GM19035 (cell line): ENCODE results near the gene KRT39.
"Not testable (repeated sequence)": the region's sequence is repeated elsewhere in the genome, so short reads cannot be mapped to it uniquely, and the experiment has no call there.

Experiments
- ATAC-seq: cut with Tn5 transposase; IDR thresholded peaks from one replicate; pipeline ENCODE4 v1.9.1; 2021; ENCODE audit not compliant: unreplicated experiment

KRT39 gene

DNA sequence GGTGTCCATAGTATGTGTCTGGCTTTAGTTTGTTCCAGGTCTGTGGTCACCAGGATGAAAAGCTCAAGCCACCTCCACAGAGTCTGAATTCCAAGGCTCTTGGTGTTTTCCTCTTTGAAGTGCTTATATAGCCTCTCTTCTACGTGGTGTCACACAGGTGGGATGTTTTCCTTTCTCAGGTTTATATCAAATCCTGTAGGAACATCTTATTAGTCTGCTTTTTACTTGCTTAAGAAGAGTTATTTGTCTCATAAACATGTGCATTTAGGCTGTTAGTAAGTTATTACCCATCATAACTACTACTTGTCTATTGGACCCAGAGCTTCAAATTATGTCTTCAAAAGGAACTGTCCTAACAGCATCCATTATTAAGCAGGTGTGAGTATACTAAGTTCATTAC lies at the start of gene KRT39:
KRT39 (minus strand) TSS at position 101 of the 400 bp plus-strand sequence; CDS start at position 9, 92 bp downstream.
- no peak for ATAC-seq

DNA sequence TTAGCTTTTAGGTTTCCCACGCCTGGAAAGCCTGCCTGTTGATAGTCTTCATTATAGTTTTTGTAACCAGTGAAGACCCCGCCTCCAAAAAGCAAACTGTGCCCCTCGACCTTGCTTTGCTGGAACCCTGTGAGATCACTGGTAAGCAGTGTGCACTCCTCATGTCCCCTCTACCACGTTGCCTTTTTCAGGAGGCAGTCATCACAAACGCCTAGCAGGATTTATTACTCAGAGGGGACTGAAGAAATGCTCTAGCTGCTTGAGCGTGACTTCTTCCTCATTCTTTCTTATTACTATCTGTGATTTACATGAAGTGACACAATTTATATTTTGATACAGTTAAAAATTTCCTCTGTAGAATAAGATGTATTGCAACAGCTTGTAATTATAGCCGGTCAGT lies 48.7 kb upstream of the KRT39 start:
- no peak for ATAC-seq

DNA sequence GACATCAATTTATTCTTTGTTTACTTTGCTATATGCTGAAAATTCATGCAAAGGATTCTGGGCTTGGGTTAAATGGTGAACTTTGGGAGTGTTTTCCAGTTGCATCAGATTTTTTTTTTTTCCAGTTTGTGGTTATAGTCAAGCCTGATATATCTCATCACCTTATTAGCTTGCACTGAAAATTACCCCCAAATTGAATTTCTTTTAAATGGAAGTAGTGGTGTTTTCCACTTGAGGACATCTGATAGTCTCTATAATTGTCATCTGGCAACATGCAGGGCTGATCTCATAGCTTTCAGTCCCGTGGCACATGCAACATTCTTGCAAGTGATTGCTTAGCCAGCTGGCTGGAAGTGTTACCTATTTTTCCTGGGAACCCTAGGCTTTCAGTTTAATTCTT lies 46.9 kb upstream of the KRT39 start:
- no peak for ATAC-seq

GRCh38 chr17:41013181-41013580 lies 46.4 kb upstream of the KRT39 start:
- no peak for ATAC-seq

DNA sequence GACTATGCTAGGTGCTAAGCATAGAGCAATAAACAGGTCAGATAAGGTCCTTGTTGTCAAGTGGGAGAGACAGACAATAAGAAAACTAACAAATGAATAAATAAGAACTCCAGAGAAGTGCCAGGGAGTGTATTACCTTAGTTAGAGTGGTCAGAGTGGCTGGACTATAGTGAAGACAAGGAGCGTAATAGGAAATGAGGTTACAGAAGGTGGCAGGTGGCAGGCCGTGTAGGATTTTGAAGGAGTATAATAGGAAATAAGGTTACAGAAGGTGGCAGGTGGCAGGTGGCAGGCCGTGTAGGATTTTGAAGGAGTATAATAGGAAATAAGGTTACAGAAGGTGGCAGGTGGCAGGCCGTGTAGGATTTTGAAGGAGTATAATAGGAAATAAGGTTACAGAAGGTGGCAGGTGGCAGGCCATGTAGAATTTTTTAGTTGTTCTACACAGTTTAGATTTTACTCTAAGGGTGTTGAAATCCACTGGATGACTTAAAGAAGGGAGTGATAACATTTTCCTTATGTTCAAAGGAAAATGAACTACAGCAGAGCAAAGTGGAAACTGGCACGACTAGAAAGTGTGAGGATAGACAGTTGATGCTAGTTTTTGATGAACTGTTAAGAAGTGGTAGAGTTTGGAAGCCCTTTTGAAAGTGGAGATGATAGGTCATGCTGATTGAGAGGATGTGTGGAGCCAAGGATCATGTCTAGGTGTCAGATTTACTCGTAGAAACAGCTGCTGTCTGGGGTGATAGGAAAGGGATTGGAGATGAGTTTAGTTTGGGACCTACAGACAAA lies 45.8 kb upstream of the KRT39 start:
- no peak for ATAC-seq

GRCh38 chr17:41010441-41010840 lies 43.7 kb upstream of the KRT39 start:
- no peak for ATAC-seq

- no peak for ATAC-seq
Observed at GRCh38 chr17:41009936-41010335, 43.2 kb upstream of the KRT39 start.

DNA sequence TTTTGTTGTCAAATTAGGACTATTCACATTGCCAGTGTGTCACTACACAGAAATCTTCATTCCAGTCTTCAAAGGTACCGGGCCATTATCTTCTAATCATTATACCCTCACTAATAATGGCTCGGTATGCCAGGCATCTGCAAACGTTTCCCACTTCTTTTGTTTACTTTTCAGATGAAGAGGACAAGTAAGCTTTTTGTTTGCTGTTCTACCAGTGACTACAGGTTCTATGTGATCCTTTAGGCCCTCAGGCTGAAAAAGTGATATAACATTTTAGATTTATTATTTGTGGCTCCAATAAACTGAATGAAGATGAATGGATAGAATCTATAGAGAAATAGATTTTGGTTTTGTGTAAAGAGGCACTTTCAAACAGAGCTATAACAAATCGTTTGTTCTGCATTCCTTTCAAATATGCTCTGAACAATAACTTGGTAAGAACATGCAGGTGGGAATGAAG lies 42.6 kb upstream of the KRT39 start:
- no peak for ATAC-seq

GRCh38 chr17:41008811-41009210 lies 42.1 kb upstream of the KRT39 start, which contains the start of gene KRTAP3-1:
Gene KRTAP3-1, minus strand, starts transcription at chr17:41009128. Its CDS starts 54 bp downstream, at chr17:41009074.
- ATAC-seq: no peak

GRCh38 chr17:41004397-41004796 lies 37.6 kb upstream of the KRT39 start:
- ATAC-seq: no peak

DNA sequence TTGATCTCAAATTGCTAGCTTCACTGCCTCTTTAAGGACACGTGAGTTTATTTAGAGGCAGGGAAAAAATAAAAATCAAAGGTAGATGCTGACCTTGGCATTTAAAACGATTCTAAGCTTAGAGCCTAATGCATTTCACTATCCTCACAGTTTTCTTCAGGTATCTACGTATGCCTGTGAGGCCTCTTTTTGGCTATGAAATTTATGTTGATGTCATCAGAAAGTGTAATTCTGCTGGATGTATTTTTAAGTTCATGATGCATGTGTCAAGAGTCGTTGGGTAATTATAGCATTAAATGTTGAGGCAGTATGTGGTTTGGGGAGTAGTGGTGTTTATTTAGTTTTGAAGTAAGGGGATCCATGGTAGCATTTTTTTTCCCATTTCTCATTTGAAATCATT lies 37.2 kb upstream of the KRT39 start:
- ATAC-seq: no peak

GRCh38 chr17:41002814-41003213 lies 36.1 kb upstream of the KRT39 start:
- ATAC-seq: no peak

DNA sequence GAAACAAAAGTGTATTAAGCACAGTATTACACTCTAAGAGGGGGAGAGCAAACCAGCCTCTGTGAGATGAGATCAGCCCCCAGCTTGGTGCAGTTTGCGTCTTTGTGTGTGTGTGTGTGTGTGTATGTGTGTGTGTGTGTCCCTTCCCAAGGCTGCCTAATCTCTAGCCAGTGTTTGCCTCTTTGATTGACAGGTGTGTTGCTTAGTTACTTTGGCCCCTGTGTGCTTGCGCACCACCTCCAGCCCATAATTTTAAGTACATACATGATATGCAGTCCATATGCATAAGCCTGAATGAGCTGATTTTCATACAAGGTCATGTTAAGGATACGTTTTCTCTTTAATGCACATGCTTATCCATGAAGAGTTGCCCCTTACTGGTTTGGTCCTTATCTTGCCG lies 35.0 kb upstream of the KRT39 start:
- no peak for ATAC-seq

GRCh38 chr17:40999563-40999962 lies 32.8 kb upstream of the KRT39 start, which contains the start of gene KRTAP3-2:
Gene KRTAP3-2, minus strand, starts transcription at chr17:40999906. Its CDS starts 53 bp downstream, at chr17:40999853.
- not testable (repeated sequence) for ATAC-seq

DNA sequence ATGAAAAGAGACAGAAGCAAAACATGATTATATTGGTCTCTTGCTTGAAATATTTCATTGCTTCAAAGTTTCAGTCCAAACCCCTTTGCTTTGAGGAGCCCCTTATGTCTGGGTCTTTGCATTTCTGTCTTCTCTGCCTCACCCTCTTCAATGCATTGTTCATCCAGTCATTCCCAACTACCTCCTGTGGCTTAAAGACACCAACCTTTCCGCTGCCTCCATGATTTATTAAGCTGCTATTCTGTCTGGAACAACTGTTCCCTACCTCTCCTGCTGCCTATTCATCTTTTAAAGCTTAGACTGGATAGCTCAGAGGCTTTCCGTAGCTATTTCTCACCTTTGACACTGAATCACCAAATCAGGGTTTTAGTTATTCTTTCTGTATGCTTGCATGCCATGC lies 30.6 kb upstream of the KRT39 start:
- no peak for ATAC-seq

DNA sequence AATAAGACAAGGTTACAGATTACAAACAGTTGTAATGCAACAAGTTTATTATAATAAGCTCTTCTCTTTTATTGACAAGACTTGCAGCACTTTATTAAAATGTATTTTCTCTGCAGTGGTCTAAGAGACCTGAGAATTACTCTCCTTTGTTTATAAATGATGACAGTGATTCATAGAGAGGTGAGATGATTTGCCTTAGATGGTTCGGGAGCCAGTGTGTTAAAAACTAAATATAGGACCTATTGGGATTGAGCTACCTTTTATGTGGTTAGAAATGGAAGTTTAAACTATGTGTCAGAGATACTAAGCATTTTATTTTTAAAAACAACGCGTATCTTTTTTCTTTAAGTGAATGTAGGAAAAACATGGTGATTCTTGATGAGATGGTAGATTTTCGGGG lies 30.1 kb upstream of the KRT39 start:
- ATAC-seq: no peak

- no peak for ATAC-seq
Observed at GRCh38 chr17:40995116-40995515, 28.4 kb upstream of the KRT39 start.

- no peak for ATAC-seq
Observed at GRCh38 chr17:40993839-40994238, 27.1 kb upstream of the KRT39 start, which contains the start of gene KRTAP3-3. Gene KRTAP3-3, minus strand, starts transcription at chr17:40994164. Its CDS starts 67 bp downstream, at chr17:40994097.

DNA sequence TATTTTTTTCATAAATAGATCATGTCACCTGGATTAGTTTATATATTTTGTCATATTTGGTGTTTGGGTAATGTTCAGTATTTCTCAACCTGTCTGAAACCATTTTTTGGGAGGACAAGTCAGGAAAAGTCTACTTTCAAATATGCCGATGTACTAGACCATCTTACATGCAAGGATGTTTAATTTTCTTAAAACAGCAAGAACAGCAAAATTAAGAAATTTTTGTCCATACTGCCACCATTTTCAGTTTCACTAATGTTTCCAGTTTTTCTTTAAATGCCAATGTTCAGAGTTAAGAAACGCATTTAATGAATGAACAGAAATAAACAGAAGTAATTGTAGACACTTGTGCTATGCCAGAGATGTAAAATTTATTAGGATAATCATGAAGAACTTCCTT lies 26.3 kb upstream of the KRT39 start:
- no peak for ATAC-seq

DNA sequence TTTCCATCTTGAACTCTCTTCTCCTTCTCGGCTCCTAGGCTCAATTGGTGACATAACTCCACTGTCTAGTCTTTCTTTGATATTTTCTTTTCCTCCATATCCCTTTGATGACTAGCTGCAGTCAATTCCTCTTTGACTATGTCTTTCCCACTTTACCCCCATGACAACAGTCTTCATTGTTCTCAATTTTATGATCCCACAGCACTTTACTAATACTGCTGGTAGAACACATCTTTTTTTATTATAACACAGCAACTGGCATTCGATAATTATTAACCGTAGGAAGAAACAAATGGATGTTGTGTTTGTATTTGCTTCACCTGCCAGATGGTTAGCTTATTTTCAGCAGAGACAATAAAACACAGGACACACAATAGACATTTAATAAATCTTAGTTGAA lies 25.9 kb upstream of the KRT39 start:
- no peak for ATAC-seq

GRCh38 chr17:40986920-40987319 lies 20.2 kb upstream of the KRT39 start:
- ATAC-seq: no peak

DNA sequence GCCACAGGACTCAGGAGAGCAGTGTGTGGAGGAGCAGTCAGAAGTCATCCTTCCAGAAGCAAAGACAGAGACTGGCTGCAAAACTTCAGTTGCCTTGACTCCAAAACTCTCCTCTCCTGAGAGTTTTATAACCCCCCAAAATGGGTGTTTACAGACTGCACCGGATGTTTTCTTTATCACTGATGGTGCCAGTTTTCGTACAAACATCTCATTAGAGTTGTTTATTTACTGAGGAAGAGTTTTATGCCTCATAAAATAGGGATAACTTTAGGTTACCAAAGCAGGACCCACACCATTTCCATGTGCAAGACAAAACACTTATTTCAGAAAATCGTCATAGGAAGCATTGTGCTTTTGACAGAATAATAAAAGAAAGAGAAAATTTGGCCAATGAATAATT lies 17.5 kb upstream of the KRT39 start, which contains the start of gene KRT40:
KRT40 (minus strand) TSS at position 101 of the 400 bp plus-strand sequence; CDS start at position 48, 53 bp downstream.
- ATAC-seq: no peak
